Adrenal gland (tissue), 5 donors: ENCODE data around the gene KDM4C.

Source experiments
- CTCF ChIP-seq, 6 experiments: fragments of 450-650 bp in 4 of 6; fragments of 200-600 bp in 2 of 6; sonication (generic) in 1 of 6; IDR thresholded peaks; 1 replicate in 5 of 6; 2 replicates in 1 of 6; pipeline versions ENCODE4 v1.5.1 to v1.8.0; 2016 to 2021; ENCODE audit warnings: antibody characterized with exemption in 6 of 6, mild to moderate bottlenecking in 2 of 6, moderate library complexity in 1 of 6
- POLR2A ChIP-seq, 2 donors: fragments of 450-650 bp; IDR thresholded peaks; one replicate each; pipeline ENCODE4 v1.6.1; 2017; ENCODE audit warnings: antibody characterized with exemption in 2 of 2, mild to moderate bottlenecking in 2 of 2, moderate library complexity in 1 of 2
- donor health status: DM: no; HTN: no; CAD: no.

GRCh38 chr9:6884990-6885389, 127.2 kb downstream of the KDM4C start:
- no peak for TF ChIP-seq CTCF (IDR thresholded peaks at IDR 0.05)
- TF ChIP-seq POLR2A (IDR thresholded peaks at IDR 0.05) = no peak
